ENCODE measurements around the gene GTF2H3. TPM values are rescaled to one million over a fixed set of nuclear protein-coding genes. Genes with fewer than 3 reads are reported as not detected.

GTF2H3 gene
- total RNA-seq, 1 donor from 2014 or later, result 11.1 TPM

- no peak for ATAC-seq (ENCODE audit: poor library complexity)
- intact Hi-C loops (cut with DNase I), result no loop called here
- DNase-seq, result no peak
These were observed 11.8 kb upstream of the GTF2H3 start for GRCh38 chr12:123621619-123622530.

- intact Hi-C loops (cut with DNase I), result no loop called here
- DNase-seq (no peak), ATAC-seq (ENCODE audit: poor library complexity) (no peak)
These were observed 523 bp downstream of the GTF2H3 start for GRCh38 chr12:123634142-123634561.

GRCh38 chr12:123643911-123644310, 10.3 kb downstream of the GTF2H3 start:
- intact Hi-C loops (cut with DNase I), result no loop called here
- ATAC-seq (ENCODE audit: poor library complexity) (no peak), DNase-seq (no peak)

- intact Hi-C loops (cut with DNase I), result no loop called here
- ATAC-seq (ENCODE audit: poor library complexity) (no peak), DNase-seq (no peak)
These were observed 11.8 kb downstream of the GTF2H3 start for GRCh38 chr12:123645380-123645779.

- no peak for ATAC-seq (ENCODE audit: poor library complexity)
- intact Hi-C loops (cut with DNase I), result no loop called here
These were observed 12.2 kb downstream of the GTF2H3 start for GRCh38 chr12:123645878-123646277.

GRCh38 chr12:123648401-123648800, 14.8 kb downstream of the GTF2H3 start:
- ATAC-seq (ENCODE audit: poor library complexity), result no peak
- no peak for DNase-seq
- intact Hi-C loops (cut with DNase I), result no loop called here

More at GRCh38 chr12:123645878-123646277, 12.2 kb downstream of the GTF2H3 start:
- DNase-seq, result no peak

- no peak for ATAC-seq (ENCODE audit: poor library complexity)
- no peak for DNase-seq
- intact Hi-C loops (cut with DNase I), result no loop called here
These were observed 20.6 kb downstream of the GTF2H3 start for GRCh38 chr12:123654129-123654701.

GRCh38 chr12:123655420-123655819, 21.8 kb downstream of the GTF2H3 start:
- intact Hi-C loops (cut with DNase I), result no loop called here
- ATAC-seq (ENCODE audit: poor library complexity) (peak; percentile 94), DNase-seq (peak; percentile 57)

- DNase-seq (no peak), ATAC-seq (ENCODE audit: poor library complexity) (peak; percentile 38)
- intact Hi-C loops (cut with DNase I), result no loop called here
These were observed 22.8 kb downstream of the GTF2H3 start for GRCh38 chr12:123656392-123656791.

GRCh38 chr12:123657211-123657610, 23.6 kb downstream of the GTF2H3 start:
- ATAC-seq (ENCODE audit: poor library complexity), result no peak
- intact Hi-C loops (cut with DNase I), result no loop called here
- no peak for DNase-seq

- DNase-seq (no peak), ATAC-seq (ENCODE audit: poor library complexity) (no peak)
- intact Hi-C loops (cut with DNase I), result no loop called here
These were observed 26.5 kb downstream of the GTF2H3 start for GRCh38 chr12:123659996-123660727.

GRCh38 chr12:123667771-123668170, 34.1 kb downstream of the GTF2H3 start:
- ATAC-seq (ENCODE audit: poor library complexity) (no peak), DNase-seq (no peak)
- intact Hi-C loops (cut with DNase I), result no loop called here

- ATAC-seq (ENCODE audit: poor library complexity) (peak; percentile 100), DNase-seq (peak; percentile 98)
- intact Hi-C loops (cut with DNase I), result no loop called here
These were observed 37.5 kb downstream of the GTF2H3 start, which contains the start of gene TCTN2 for GRCh38 chr12:123670882-123671728. TCTN2 (plus strand) TSS chr12:123671113; CDS start chr12:123671241, 128 bp downstream.

- no peak for DNase-seq
- intact Hi-C loops (cut with DNase I), result no loop called here
- ATAC-seq (ENCODE audit: poor library complexity), result no peak
These were observed 38.2 kb downstream of the GTF2H3 start for GRCh38 chr12:123671876-123672275.

- intact Hi-C loops (cut with DNase I), result no loop called here
- no peak for ATAC-seq (ENCODE audit: poor library complexity)
- no peak for DNase-seq
These were observed 41.8 kb downstream of the GTF2H3 start for GRCh38 chr12:123675436-123675835.

- intact Hi-C loops (cut with DNase I), result no loop called here
- no peak for ATAC-seq (ENCODE audit: poor library complexity)
- no peak for DNase-seq
These were observed 43.1 kb downstream of the GTF2H3 start for GRCh38 chr12:123676616-123677320.

GRCh38 chr12:123678981-123679380, 45.4 kb downstream of the GTF2H3 start:
- DNase-seq, result no peak
- ATAC-seq (ENCODE audit: poor library complexity), result no peak
- intact Hi-C loops (cut with DNase I), result no loop called here

GRCh38 chr12:123681605-123682004, 48.0 kb downstream of the GTF2H3 start:
- no peak for ATAC-seq (ENCODE audit: poor library complexity)
- no peak for DNase-seq
- intact Hi-C loops (cut with DNase I), result no loop called here
